Muscle of leg (tissue), 11 donors: ENCODE results near the gene DEF6. TPM values are rescaled to one million over a fixed set of nuclear protein-coding genes. Genes with fewer than 3 reads are reported as not detected.

Source experiments
- DNase-seq: peaks from one replicate; pipeline ENCODE4 v3.0.0; 2013
- H3K27ac ChIP-seq: one replicate; pipeline ENCODE4 v1.5.1; 2013; ENCODE audit warnings: mild to moderate bottlenecking, low read length, control low read depth
- H3K27me3 ChIP-seq: one replicate; pipeline ENCODE4 v1.6.1; 2013; ENCODE audit warnings: low read length; ENCODE audit not compliant: control insufficient read depth, insufficient read depth
- H3K36me3 ChIP-seq: one replicate; pipeline ENCODE4 v1.6.1; 2013; ENCODE audit warnings: low read length; ENCODE audit not compliant: control insufficient read depth, insufficient read depth
- H3K4me1 ChIP-seq: one replicate; pipeline ENCODE4 v1.6.1; 2013; ENCODE audit warnings: low read length; ENCODE audit not compliant: control insufficient read depth, insufficient read depth
- H3K4me3 ChIP-seq: one replicate; pipeline ENCODE4 v1.5.1; 2013; ENCODE audit warnings: low read length, control low read depth
- H3K9me3 ChIP-seq: replicated peaks from 2 replicates; pipeline ENCODE4 v1.6.1; 2013; ENCODE audit warnings: low read depth, low read length; ENCODE audit not compliant: control insufficient read depth
- WGBS: methylation state at CpG from one replicate; pipeline ENCODE4 v1.1.5; 2013; ENCODE audit warnings: missing lambda C conversion rate; ENCODE audit not compliant: insufficient coverage; 5-methylcytosine and 5-hydroxymethylcytosine counted together
- polyA plus RNA-seq, 8 donors: library from polyadenylated mRNA; unstranded; fragments of 120-200 nt; gene quantifications; one replicate each; pipeline versions ENCODE4 v1.2.1 to v1.2.3, GENCODE V29; 2013; ENCODE audit warnings: inconsistent platforms in 1 of 8, low replicate concordance in 1 of 8; ENCODE audit not compliant: insufficient read length in 8 of 8, insufficient read depth in 1 of 8
- total RNA-seq: library from RNA; stranded (reverse); fragments of 120-200 nt; gene quantifications from one replicate; pipeline ENCODE4 v1.2.4, GENCODE V29; 2013

DEF6 gene
- total and polyA plus RNA-seq, 9 donors: 4.7 to 8.4 (median 6.1) TPM

DNA sequence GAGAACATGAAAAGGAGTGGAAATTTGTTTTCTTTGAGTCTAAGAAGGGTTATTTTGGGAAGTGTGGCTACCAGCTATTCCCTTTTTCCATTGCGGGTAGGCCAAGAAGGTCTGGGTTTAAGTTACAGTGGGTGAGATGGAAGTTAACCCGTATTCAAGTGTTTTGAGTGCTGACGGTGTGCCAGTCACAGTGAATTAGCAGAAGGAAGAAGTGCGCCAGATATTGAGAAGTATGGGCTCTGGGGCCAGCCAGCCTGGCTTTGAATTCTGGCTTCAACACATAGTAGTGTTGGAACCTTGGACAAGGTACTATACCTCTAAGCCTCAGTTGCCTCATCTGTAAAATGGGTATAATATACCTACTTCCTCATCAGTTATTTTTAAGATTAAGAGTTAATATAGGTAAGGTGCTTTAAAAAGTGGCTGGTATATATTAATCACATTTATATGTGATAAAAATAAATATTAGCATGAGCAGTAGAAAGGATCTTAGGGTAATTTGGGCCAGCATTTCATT is 21.8 kb upstream of the DEF6 start:
- Histone ChIP-seq H3K4me3 (no peak overlapping the region), H3K36me3 (no peaks in the 10 kb centered on the region), H3K9me3 (no peaks in the 10 kb centered on the region), H3K27me3 (no peaks in the 10 kb centered on the region), H3K4me1 (peaks cover 6% of the 10 kb centered on the region), H3K27ac (no peak overlapping the region)
- peak; percentile 61 for DNase-seq
- WGBS: 80% methylated on average over 1 of the region's 4 CpGs

DNA sequence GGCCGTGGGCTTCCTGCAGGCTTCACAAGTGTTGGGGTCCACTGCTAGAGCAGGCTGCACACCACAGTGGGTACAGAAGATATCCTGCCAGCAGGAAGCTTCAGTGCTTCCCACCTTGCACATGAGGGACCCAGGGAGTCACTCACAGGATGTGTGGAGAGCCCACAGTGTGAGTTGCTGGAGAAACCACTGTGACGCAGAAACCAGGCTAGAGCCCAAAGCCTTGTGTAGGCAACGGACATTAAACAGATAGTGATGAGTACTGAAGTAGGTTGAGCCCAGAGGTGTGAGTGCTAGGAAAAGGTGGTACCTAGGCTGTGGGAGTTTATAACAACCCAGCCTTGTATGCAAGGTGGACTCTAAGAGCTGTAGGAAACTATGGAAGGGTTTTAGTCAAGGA is 18.9 kb upstream of the DEF6 start:
- 90% methylated on average over 3 of the region's 3 CpGs for WGBS
- H3K27ac ChIP-seq: no peak overlapping the region
- no peaks in the 10 kb centered on the region for H3K27me3 ChIP-seq
- H3K4me1 ChIP-seq: peaks cover 9% of the 10 kb centered on the region
- peaks cover 26% of the 10 kb centered on the region for H3K36me3 ChIP-seq
- no peaks in the 10 kb centered on the region for H3K9me3 ChIP-seq
- DNase-seq: no peak
- no peak overlapping the region for H3K4me3 ChIP-seq

DNA sequence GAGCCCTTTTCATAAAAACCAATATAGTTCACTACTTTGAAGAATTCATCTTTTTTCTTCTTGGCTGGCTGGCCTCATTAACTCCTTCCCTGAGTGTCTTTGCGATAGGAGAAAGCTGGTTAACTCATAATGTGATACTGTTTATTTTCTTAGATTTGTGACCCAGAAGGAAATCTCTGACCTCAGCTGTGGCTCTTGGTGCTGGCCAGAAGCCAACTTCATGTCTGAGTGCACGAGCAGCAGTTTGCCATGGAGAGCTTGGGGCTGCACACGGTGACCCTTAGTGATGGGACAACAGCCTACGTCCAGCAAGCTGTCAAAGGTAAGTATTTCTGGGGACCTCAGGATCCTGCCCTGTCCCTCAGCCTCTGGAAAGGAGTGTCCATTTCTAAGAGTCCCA is 16.7 kb upstream of the DEF6 start:
- peaks cover 39% of the 10 kb centered on the region for H3K36me3 ChIP-seq
- peaks cover 4% of the 10 kb centered on the region for H3K4me1 ChIP-seq
- H3K27me3 ChIP-seq: no peaks in the 10 kb centered on the region
- WGBS: 68% methylated on average over 3 of the region's 4 CpGs
- H3K4me3 ChIP-seq: no peak overlapping the region
- H3K27ac ChIP-seq: no peak overlapping the region
- no peak for DNase-seq
- H3K9me3 ChIP-seq: no peaks in the 10 kb centered on the region

DNA sequence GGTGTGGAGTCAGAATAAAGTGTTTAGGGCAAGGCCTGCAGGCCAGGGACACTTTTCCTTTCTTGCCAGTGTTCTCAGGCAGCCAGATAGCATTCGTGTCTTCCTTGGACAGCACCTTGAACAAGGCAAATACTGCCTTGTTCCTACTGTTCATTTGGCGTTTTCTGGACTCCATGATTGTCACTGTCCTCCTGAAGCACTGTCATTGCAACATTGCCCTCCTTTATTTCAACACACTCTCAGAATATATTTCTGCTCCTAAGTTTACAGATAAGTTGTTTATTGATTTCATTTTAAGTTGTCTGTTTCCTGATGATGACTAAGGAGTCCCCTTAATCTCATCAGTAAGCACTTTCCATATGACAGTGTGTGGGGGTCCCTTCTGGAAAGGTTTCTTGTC is 15.1 kb upstream of the DEF6 start:
- DNase-seq: no peak
- 79% methylated on average over 2 of the region's 2 CpGs for WGBS
- Histone ChIP-seq H3K4me1 (peaks cover 4% of the 10 kb centered on the region), H3K36me3 (peaks cover 54% of the 10 kb centered on the region), H3K4me3 (no peak overlapping the region), H3K27ac (no peak overlapping the region), H3K9me3 (no peaks in the 10 kb centered on the region), H3K27me3 (no peaks in the 10 kb centered on the region)

DNA sequence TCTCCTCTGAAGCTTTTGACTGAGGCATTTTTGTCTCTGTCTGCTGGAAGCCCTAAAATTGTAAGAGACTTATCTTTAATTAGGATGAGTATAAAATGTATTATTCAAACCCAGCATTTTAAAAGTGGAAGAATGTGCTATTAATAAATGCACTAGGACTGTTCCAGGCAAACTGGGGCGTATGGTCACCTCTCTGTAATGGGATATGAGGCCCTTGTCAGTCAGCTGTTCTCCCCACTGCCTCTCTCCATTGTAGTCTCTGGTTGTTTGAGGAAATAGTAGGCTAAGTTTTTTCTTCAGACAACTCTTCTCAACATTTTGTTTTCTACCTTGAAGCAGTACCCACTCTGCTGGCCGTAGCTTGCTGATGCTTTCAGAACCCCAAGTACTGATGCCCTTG is 14.3 kb upstream of the DEF6 start:
- DNase-seq: no peak
- H3K4me1 ChIP-seq: peaks cover 9% of the 10 kb centered on the region
- no peaks in the 10 kb centered on the region for H3K9me3 ChIP-seq
- H3K36me3 ChIP-seq: peaks cover 63% of the 10 kb centered on the region
- WGBS: no CpG with 5 or more reads among the region's 2 CpGs
- H3K27me3 ChIP-seq: no peaks in the 10 kb centered on the region
- H3K27ac ChIP-seq: no peak overlapping the region
- H3K4me3 ChIP-seq: no peak overlapping the region

DNA sequence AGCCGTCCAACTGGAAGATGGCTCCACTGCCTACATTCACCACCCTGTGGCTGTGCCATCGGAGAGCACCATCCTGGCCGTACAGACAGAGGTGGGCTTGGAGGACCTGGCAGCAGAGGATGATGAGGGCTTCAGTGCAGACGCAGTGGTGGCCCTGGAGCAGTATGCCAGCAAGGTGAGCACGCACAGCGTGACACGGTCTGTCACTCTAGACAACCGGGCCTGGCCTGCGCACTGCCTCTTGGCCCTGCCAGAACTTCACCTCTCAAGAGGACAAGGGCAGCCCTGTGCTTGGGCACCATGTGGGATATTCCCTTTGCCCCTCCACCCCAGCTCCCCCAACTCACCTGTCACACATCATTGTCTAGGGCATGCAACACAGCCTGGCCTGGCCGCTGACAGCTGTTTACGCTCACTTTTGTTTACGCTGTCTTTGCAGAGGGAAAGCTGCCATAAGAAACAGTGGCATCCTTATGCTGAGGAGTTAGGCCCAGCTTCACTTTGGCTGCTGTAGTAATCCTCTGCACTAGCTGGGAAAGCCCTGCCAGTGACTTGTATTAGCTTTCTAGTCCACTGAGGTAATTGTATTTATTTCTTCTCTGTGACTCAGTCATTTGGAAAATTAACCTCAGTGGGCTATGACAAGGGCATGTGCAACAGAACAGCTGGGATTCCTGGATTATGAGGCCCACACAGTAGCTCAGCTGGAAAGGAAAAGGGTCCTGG is 9.8 kb upstream of the DEF6 start:
- WGBS: 95% methylated on average over 11 of the region's 12 CpGs
- Histone ChIP-seq H3K27me3 (no peaks in the 10 kb centered on the region), H3K4me3 (no peak overlapping the region), H3K4me1 (peaks cover 9% of the 10 kb centered on the region), H3K36me3 (peaks cover 87% of the 10 kb centered on the region), H3K27ac (peak overlapping the region; percentile 29), H3K9me3 (no peaks in the 10 kb centered on the region)
- DNase-seq: no peak

DNA sequence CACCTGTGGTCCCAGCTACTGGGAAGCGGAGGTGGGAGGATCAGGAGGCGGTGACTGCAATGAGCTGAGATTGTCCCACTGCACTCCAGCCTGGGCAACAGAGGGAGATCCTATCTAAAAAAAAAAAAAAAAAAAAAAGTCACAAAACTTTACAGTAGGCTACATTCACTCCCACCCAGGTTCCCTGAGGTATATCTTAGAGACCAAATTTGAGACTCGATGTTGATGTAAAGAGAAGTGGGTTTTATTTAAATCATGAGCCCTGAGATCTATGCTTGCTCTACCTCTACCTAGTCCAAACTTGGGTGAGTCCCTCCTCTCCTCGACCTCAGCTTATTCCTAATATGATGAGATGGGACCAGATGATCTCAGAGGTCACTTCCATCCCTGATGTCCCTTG is 8.8 kb upstream of the DEF6 start:
- DNase-seq: no peak
- WGBS: no CpG with 5 or more reads among the region's 4 CpGs
- Histone ChIP-seq H3K27me3 (no peaks in the 10 kb centered on the region), H3K4me1 (peaks cover 6% of the 10 kb centered on the region), H3K9me3 (no peaks in the 10 kb centered on the region), H3K4me3 (no peak overlapping the region), H3K27ac (no peak overlapping the region), H3K36me3 (peaks cover 87% of the 10 kb centered on the region)

DNA sequence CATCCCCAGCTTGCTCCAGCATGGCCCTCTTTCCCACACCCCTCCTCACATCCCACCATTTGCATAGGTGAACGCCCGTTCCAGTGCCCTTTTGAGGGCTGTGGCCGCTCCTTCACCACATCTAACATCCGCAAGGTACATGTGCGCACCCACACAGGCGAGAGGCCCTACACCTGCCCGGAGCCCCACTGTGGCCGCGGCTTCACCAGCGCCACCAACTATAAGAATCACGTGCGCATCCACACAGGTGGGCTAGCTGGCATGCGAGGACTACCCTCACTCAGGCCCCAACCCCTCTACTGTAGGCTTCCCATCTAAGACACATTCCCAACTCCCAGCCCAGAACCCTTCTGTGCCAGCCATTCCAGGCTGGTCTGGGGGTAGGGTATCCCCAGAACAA is 6.1 kb upstream of the DEF6 start:
- peaks cover 7% of the 10 kb centered on the region for H3K4me1 ChIP-seq
- no peaks in the 10 kb centered on the region for H3K9me3 ChIP-seq
- 96% methylated on average over 10 of the region's 13 CpGs for WGBS
- no peak for DNase-seq
- H3K4me3 ChIP-seq: no peak overlapping the region
- H3K36me3 ChIP-seq: peaks cover 95% of the 10 kb centered on the region
- no peaks in the 10 kb centered on the region for H3K27me3 ChIP-seq
- H3K27ac ChIP-seq: no peak overlapping the region

DNA sequence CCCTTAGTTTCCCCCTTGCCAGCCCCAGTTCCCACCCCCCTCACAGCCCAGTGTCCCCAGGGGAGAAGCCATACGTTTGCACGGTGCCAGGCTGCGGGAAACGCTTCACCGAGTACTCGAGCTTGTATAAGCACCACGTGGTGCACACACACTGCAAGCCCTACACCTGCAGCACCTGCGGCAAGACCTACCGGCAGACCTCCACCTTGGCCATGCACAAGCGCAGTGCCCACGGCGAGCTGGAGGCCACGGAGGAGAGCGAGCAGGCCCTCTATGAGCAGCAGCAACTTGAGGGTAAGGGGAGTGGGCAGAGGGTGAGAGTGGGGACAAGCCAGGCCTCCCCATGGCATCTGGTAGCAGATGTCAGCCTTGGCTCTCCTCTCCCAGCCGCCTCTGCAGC is 5.1 kb upstream of the DEF6 start:
- WGBS: 78% methylated on average over 14 of the region's 15 CpGs
- Histone ChIP-seq H3K4me3 (no peak overlapping the region), H3K9me3 (no peaks in the 10 kb centered on the region), H3K36me3 (peaks cover 88% of the 10 kb centered on the region), H3K27me3 (no peaks in the 10 kb centered on the region), H3K4me1 (peaks cover 17% of the 10 kb centered on the region), H3K27ac (no peak overlapping the region)
- no peak for DNase-seq

DNA sequence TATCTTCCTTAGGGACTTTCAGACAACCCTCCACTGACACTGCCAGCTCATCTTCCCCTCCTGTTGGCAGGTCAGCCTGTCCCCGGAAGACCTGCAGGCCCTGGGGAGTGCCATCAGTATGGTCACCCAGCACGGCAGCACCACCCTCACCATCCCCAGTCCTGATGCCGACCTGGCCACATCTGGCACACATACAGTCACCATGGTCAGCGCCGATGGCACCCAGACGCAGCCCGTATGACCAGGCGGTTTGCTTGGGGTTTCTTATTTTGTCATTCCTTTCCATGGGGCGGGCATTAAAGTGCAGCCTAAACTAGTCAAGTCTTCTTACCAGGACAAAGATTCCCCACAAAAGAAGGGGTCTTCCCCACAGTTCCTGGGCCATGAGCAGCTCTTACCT is 3.9 kb upstream of the DEF6 start:
- 90% methylated on average over 9 of the region's 9 CpGs for WGBS
- Histone ChIP-seq H3K9me3 (no peaks in the 10 kb centered on the region), H3K27ac (no peak overlapping the region), H3K36me3 (peaks cover 77% of the 10 kb centered on the region), H3K27me3 (no peaks in the 10 kb centered on the region), H3K4me1 (peaks cover 18% of the 10 kb centered on the region), H3K4me3 (no peak overlapping the region)
- DNase-seq: no peak
